ENCODE measurements around the gene NRDE2. TPM values are rescaled to one million over a fixed set of nuclear protein-coding genes. Genes with fewer than 3 reads are reported as not detected.

NRDE2 gene
- total and polyA plus RNA-seq, 2 experiments from 2014 or later = 20.0 to 21.9 TPM

DNA sequence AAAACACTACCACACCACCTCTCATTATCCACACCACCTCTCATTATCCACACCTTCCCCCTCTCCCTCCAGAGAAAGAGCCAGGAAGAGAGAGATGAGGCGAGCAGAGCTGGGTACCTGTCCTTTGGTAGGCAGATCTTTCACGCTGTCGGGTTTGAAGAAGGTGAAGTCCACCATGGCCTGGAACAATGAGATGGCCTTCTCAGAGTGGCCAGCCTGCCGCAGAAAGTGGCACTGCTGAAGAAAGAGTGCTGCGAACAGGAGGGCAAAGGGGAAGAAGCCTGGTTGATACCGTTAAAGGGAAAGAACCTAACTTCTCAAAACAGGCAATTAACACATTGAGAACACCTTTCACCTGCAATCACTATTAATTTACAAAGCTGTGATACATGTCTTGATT is 30.6 kb downstream of the NRDE2 start:
- H4K20me1 ChIP-seq (ENCODE audit: insufficient read depth, poor library complexity, severe bottlenecking) = no peaks in the 10 kb centered on the region
- H3K9me2 ChIP-seq (replicated peaks; ENCODE audit: insufficient read depth) = no peaks in the 10 kb centered on the region
- H3K9me3 ChIP-seq (ENCODE audit: low read depth) = no peaks in the 10 kb centered on the region
- TF ChIP-seq EZH2phosphoT487 (IDR thresholded peaks at IDR 0.05; ENCODE audit: low read depth, severe bottlenecking, unreplicated experiment) = no peak
- TF ChIP-seq, protein P1, sequence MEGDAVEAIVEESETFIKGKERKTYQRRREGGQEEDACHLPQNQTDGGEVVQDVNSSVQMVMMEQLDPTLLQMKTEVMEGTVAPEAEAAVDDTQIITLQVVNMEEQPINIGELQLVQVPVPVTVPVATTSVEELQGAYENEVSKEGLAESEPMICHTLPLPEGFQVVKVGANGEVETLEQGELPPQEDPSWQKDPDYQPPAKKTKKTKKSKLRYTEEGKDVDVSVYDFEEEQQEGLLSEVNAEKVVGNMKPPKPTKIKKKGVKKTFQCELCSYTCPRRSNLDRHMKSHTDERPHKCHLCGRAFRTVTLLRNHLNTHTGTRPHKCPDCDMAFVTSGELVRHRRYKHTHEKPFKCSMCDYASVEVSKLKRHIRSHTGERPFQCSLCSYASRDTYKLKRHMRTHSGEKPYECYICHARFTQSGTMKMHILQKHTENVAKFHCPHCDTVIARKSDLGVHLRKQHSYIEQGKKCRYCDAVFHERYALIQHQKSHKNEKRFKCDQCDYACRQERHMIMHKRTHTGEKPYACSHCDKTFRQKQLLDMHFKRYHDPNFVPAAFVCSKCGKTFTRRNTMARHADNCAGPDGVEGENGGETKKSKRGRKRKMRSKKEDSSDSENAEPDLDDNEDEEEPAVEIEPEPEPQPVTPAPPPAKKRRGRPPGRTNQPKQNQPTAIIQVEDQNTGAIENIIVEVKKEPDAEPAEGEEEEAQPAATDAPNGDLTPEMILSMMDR (IDR thresholded peaks at IDR 0.05; ENCODE audit: poor library complexity) = no peak
- TF ChIP-seq EZH2 (IDR thresholded peaks at IDR 0.05; ENCODE audit: borderline replicate concordance) = no peak
- H3K36me3 ChIP-seq (replicated peaks; ENCODE audit: insufficient read depth, low read depth) = no peaks in the 10 kb centered on the region
- 81% methylated on average over 6 of the region's 6 CpGs for WGBS (ENCODE audit: low lambda C conversion rate, missing lambda C conversion rate)
- H3K4me3 ChIP-seq = no peak overlapping the region
- H3K27me3 ChIP-seq = no peaks in the 10 kb centered on the region
- no peaks in the 10 kb centered on the region for H3K79me2 ChIP-seq
- H3K4me2 ChIP-seq = no peak overlapping the region
- H3K27ac ChIP-seq = peak overlapping the region; percentile 7
- H2AFZ ChIP-seq = no peak overlapping the region
- H3K4me1 ChIP-seq (ENCODE audit: insufficient read depth) = peaks cover 30% of the 10 kb centered on the region
- DNase-seq (ENCODE audit: low spot score) = no peak

DNA sequence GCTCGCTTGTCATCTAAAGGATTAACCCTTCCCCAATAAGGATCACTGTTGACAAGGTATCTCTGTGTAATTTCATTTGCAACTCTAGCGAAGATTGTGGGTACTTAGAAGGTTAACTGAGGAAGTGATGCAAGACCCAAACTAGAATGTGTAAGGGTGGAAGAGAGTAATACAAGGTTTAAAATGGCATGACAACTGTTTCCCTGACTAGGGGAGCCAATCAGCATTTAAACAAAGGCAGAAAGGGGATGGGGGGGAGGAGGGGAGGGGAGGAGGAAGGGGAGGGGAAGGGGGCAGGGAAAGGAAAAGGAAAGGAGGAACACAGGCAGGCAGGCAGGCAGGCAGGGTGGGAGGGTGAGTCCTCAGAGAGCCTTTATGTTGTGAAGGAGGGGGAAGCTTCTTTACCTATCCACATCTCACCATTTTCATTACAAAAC is 31.1 kb downstream of the NRDE2 start:
- TF ChIP-seq, protein P1 (IDR thresholded peaks at IDR 0.05; ENCODE audit: poor library complexity) = no peak
- no peak for TF ChIP-seq EZH2 (IDR thresholded peaks at IDR 0.05; ENCODE audit: borderline replicate concordance)
- no peak for TF ChIP-seq EZH2phosphoT487 (IDR thresholded peaks at IDR 0.05; ENCODE audit: low read depth, severe bottlenecking, unreplicated experiment)
- Histone ChIP-seq H2AFZ (no peak overlapping the region), H3K36me3 (replicated peaks; ENCODE audit: insufficient read depth, low read depth) (no peaks in the 10 kb centered on the region), H3K9me2 (replicated peaks; ENCODE audit: insufficient read depth) (no peaks in the 10 kb centered on the region), H3K79me2 (no peaks in the 10 kb centered on the region), H3K4me2 (no peak overlapping the region), H4K20me1 (ENCODE audit: insufficient read depth, poor library complexity, severe bottlenecking) (no peaks in the 10 kb centered on the region), H3K4me3 (no peak overlapping the region), H3K27ac (peak overlapping the region; percentile 7), H3K9me3 (ENCODE audit: low read depth) (no peaks in the 10 kb centered on the region), H3K27me3 (no peaks in the 10 kb centered on the region), H3K4me1 (ENCODE audit: insufficient read depth) (peaks cover 27% of the 10 kb centered on the region)
- 79% methylated on average over 2 of the region's 2 CpGs for WGBS (ENCODE audit: low lambda C conversion rate, missing lambda C conversion rate)
- DNase-seq (ENCODE audit: low spot score) = no peak

DNA sequence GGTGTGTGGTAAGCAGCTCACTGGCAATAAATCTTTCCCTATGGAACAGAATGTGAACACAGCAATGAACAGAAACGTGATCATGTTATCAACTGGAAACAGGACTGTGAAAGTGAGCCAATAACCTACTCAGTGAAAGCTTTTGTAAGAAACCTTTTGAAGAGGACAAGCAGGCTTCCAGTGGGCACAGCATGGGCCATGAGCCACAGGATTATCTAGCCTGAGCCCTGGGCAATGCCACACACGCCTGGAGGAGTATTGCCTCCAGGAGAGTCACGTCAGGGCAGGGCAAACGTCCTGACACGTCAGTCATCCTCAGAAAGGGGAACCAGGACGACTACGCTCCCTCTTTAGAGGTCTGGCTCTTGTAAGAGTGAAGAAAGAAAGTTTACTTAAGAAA is 32.3 kb downstream of the NRDE2 start:
- Histone ChIP-seq H3K27ac (peak overlapping the region; percentile 38), H3K9me2 (replicated peaks; ENCODE audit: insufficient read depth) (no peaks in the 10 kb centered on the region), H2AFZ (no peak overlapping the region), H3K4me3 (no peak overlapping the region), H3K9me3 (ENCODE audit: low read depth) (no peaks in the 10 kb centered on the region), H3K36me3 (replicated peaks; ENCODE audit: insufficient read depth, low read depth) (no peaks in the 10 kb centered on the region), H3K4me1 (ENCODE audit: insufficient read depth) (peaks cover 15% of the 10 kb centered on the region), H3K79me2 (no peaks in the 10 kb centered on the region), H4K20me1 (ENCODE audit: insufficient read depth, poor library complexity, severe bottlenecking) (no peaks in the 10 kb centered on the region), H3K27me3 (no peaks in the 10 kb centered on the region), H3K4me2 (peak overlapping the region; percentile 16)
- no peak for DNase-seq (ENCODE audit: low spot score)
- 72% methylated on average over 7 of the region's 7 CpGs for WGBS (ENCODE audit: low lambda C conversion rate, missing lambda C conversion rate)
- no peak for TF ChIP-seq EZH2phosphoT487 (IDR thresholded peaks at IDR 0.05; ENCODE audit: low read depth, severe bottlenecking, unreplicated experiment)
- TF ChIP-seq, protein P1 (IDR thresholded peaks at IDR 0.05; ENCODE audit: poor library complexity) = no peak
- TF ChIP-seq EZH2 (IDR thresholded peaks at IDR 0.05; ENCODE audit: borderline replicate concordance) = no peak

All from hepatocyte (in vitro differentiated cells).